Suprapubic skin (tissue), 4 donors: ENCODE data around the gene MYH8. TPM values are rescaled to one million over a fixed set of nuclear protein-coding genes. Genes with fewer than 3 reads are reported as not detected.

Experiments
- DNase-seq, 2 donors: peaks; one replicate each; pipeline ENCODE4 v3.0.0-alpha.2; 2019; ENCODE audit warnings: low spot score in 2 of 2
- H3K27ac ChIP-seq: fragments of 200-600 bp; sonication (generic); one replicate; pipeline ENCODE4 v1.5.1; 2019
- H3K27me3 ChIP-seq: fragments of 200-600 bp; sonication (generic); one replicate; pipeline ENCODE4 v1.5.1; 2019
- H3K36me3 ChIP-seq: fragments of 200-600 bp; sonication (generic); one replicate; pipeline ENCODE4 v1.5.1; 2019
- H3K4me1 ChIP-seq: fragments of 200-600 bp; sonication (generic); one replicate; pipeline ENCODE4 v1.5.1; 2019
- H3K4me3 ChIP-seq: fragments of 200-600 bp; sonication (generic); one replicate; pipeline ENCODE4 v1.5.1; 2019; ENCODE audit warnings: mild to moderate bottlenecking
- H3K9me3 ChIP-seq: fragments of 200-600 bp; sonication (generic); one replicate; pipeline ENCODE4 v1.5.1; 2019
- CTCF ChIP-seq, 2 donors: fragments of 200-600 bp in 1 of 2; fragments of 450-650 bp in 1 of 2; sonication (generic) in 1 of 2; IDR thresholded peaks; one replicate each; pipeline ENCODE4 v1.5.1; 2016 to 2019; ENCODE audit warnings: antibody characterized with exemption in 2 of 2, mild to moderate bottlenecking in 1 of 2, moderate library complexity in 1 of 2
- EP300 ChIP-seq: sonication (generic); formaldehyde crosslinking; IDR thresholded peaks from one replicate; pipeline ENCODE4 v1.6.1; 2017; ENCODE audit warnings: antibody characterized with exemption
- POLR2A ChIP-seq, 2 donors: fragments of 450-650 bp; IDR thresholded peaks; one replicate each; pipeline ENCODE4 v1.6.1; 2017; ENCODE audit warnings: antibody characterized with exemption in 2 of 2, mild to moderate bottlenecking in 2 of 2, moderate library complexity in 2 of 2
- POLR2AphosphoS5 ChIP-seq, 3 donors: sonication (generic); formaldehyde crosslinking; IDR thresholded peaks; one replicate each; pipeline ENCODE4 v1.6.1; 2017; ENCODE audit warnings: antibody characterized with exemption in 3 of 3
- WGBS: methylation state at CpG from one replicate; pipeline ENCODE4 v1.1.5; 2018; 5-methylcytosine and 5-hydroxymethylcytosine counted together
- total RNA-seq, 4 donors: library from RNA; depleted of rRNA; stranded (reverse); fragments of >200 nt; gene quantifications; one replicate each; pipeline ENCODE4 v1.1.0, GENCODE V29; 2016

Gene MYH8
- total RNA-seq, 4 donors from 2014 or later: not detected

- DNase-seq: peak in 1 of 2 donors; percentile 35
- no peaks in the 10 kb centered on the region for H3K4me1 ChIP-seq
- H3K9me3 ChIP-seq: no peaks in the 10 kb centered on the region
- no peaks in the 10 kb centered on the region for H3K36me3 ChIP-seq
- H3K27me3 ChIP-seq: no peaks in the 10 kb centered on the region
- no peak for TF ChIP-seq POLR2A (IDR thresholded peaks at IDR 0.05)
- no peak for TF ChIP-seq CTCF (IDR thresholded peaks at IDR 0.05)
- no peak for TF ChIP-seq POLR2AphosphoS5 (IDR thresholded peaks at IDR 0.05)
- no peak for TF ChIP-seq EP300
- 100% methylated on average over 1 of the region's 1 CpG for WGBS
- H3K4me3 ChIP-seq: no peak overlapping the region
- H3K27ac ChIP-seq: no peak overlapping the region
These were observed 72.3 kb downstream of the MYH8 start for GRCh38 chr17:10349403-10349802.

GRCh38 chr17:10344816-10345215 is 76.9 kb downstream of the MYH8 start:
- DNase-seq: no peak
- Histone ChIP-seq H3K36me3 (no peaks in the 10 kb centered on the region), H3K9me3 (no peaks in the 10 kb centered on the region), H3K27me3 (no peaks in the 10 kb centered on the region), H3K4me3 (no peak overlapping the region), H3K4me1 (no peaks in the 10 kb centered on the region), H3K27ac (no peak overlapping the region)
- WGBS: 75% methylated on average over 3 of the region's 3 CpGs
- no peak for TF ChIP-seq POLR2A (IDR thresholded peaks at IDR 0.05)
- TF ChIP-seq POLR2AphosphoS5 (IDR thresholded peaks at IDR 0.05): no peak
- TF ChIP-seq EP300: no peak
- TF ChIP-seq CTCF (IDR thresholded peaks at IDR 0.05): no peak

Other genes with a start within 250 kb of the MYH8 start
- 100 to 1,000 TPM in 1 of 4 donors, 10 to 100 TPM in 3; 45.7 to 106 (median 74.2) TPM for gene GAS7, start 223.3 kb downstream of the MYH8 start, total RNA-seq
- not detected for gene MYH13, start 48.9 kb downstream of the MYH8 start, total RNA-seq
- gene MYH4, start 47.6 kb upstream of the MYH8 start, total RNA-seq: not detected
- not detected for gene MYH1, start 96.6 kb upstream of the MYH8 start, total RNA-seq
- not detected for gene MYH2, start 127.7 kb upstream of the MYH8 start, total RNA-seq
- gene MYH3, start 235.4 kb upstream of the MYH8 start, total RNA-seq: 1 to 10 TPM in 2 of 4 donors, under 1 TPM in 2; 0.89 to 6.5 (median 1.1) TPM